Measurements from ENCODE around the gene DENND4A. TPM values are rescaled to one million over a fixed set of nuclear protein-coding genes. Genes with fewer than 3 reads are reported as not detected.
A peak's percentile ranks its signal among the peaks of the same experiment; 100 is the strongest.
"Not testable (repeated sequence)": the region's sequence is repeated elsewhere in the genome, so short reads cannot be mapped to it uniquely, and the experiment has no call there.

The DENND4A gene
- total RNA-seq, 1 experiment from 2014 or later, result 6.2 TPM

DNA sequence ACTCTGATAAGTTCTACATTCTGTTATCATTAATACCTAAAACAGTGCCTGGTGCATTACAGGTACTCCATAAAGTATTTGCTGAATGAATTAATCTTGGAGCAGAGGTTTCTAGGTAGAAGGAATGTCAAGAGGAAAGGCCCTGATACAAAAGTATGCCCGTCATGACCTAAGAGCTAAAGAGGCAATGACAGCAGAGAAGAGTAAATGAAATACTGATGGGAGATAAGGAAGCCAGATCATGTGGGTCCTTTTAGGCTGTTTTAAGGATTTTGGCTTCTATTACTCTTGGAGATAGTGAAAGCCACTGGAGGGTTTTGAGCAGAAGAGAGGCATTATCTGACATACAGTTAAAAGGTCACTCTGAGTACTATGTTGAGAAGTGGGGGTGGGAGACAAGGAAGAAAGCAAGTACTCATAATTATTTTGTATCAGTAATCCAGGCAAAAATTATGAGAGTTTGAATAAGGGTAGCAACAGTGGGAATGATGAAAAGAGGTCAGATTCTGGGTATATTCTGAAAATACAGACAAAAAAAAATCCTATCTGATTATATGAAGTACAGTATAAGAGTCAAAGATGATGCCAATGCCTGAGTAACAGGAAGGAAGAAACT lies 48.3 kb downstream of the DENND4A start:
- intact Hi-C loops (cut with micrococcal nuclease), result no loop called here
- POLR2A ChIA-PET (ENCODE audit: unreplicated experiment), result no interaction called here
- no TSS peak for BruUV-seq (replicated peaks)
- no peak overlapping the region for H2AFZ ChIP-seq (ENCODE audit: low read length)
- no peak overlapping the region for H3K4me3 ChIP-seq (ENCODE audit: low read length)
- no peaks in the 10 kb centered on the region for H3K36me3 ChIP-seq (ENCODE audit: low read depth, low read length)
- H3K9ac ChIP-seq (ENCODE audit: low read length), result no peak overlapping the region
- no peaks in the 10 kb centered on the region for H3F3A ChIP-seq (ENCODE audit: low read length, unreplicated experiment)
- H3K9me3 ChIP-seq (ENCODE audit: low read length), result no peaks in the 10 kb centered on the region
- H3K27ac ChIP-seq (ENCODE audit: low read length), result no peak overlapping the region
- CTCF ChIA-PET, result no interaction called here
- ATAC-seq (no peak), DNase-seq (no peak)
- no peaks in the 10 kb centered on the region for H3K79me2 ChIP-seq (ENCODE audit: low read length)
- H3K4me1 ChIP-seq (ENCODE audit: insufficient read depth, low read length), result peaks cover 14% of the 10 kb centered on the region
- H3K27me3 ChIP-seq (ENCODE audit: low read length), result no peaks in the 10 kb centered on the region
- H3K4me2 ChIP-seq (ENCODE audit: low read length), result no peak overlapping the region
- no peaks in the 10 kb centered on the region for H3K9me2 ChIP-seq (replicated peaks; ENCODE audit: low read length)
- no peaks in the 10 kb centered on the region for H4K20me1 ChIP-seq (ENCODE audit: low read length)
- TF ChIP-seq EZH2 (IDR thresholded peaks at IDR 0.05; ENCODE audit: low read length, unreplicated experiment) (no peak), EZH2phosphoT487 (IDR thresholded peaks at IDR 0.05; ENCODE audit: borderline replicate concordance, low read length) (no peak)
- TF ChIP-seq, protein P1, sequence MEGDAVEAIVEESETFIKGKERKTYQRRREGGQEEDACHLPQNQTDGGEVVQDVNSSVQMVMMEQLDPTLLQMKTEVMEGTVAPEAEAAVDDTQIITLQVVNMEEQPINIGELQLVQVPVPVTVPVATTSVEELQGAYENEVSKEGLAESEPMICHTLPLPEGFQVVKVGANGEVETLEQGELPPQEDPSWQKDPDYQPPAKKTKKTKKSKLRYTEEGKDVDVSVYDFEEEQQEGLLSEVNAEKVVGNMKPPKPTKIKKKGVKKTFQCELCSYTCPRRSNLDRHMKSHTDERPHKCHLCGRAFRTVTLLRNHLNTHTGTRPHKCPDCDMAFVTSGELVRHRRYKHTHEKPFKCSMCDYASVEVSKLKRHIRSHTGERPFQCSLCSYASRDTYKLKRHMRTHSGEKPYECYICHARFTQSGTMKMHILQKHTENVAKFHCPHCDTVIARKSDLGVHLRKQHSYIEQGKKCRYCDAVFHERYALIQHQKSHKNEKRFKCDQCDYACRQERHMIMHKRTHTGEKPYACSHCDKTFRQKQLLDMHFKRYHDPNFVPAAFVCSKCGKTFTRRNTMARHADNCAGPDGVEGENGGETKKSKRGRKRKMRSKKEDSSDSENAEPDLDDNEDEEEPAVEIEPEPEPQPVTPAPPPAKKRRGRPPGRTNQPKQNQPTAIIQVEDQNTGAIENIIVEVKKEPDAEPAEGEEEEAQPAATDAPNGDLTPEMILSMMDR (conservative IDR thresholded peaks at IDR 0.05; ENCODE audit: low read depth, low read length), result no peak

DNA sequence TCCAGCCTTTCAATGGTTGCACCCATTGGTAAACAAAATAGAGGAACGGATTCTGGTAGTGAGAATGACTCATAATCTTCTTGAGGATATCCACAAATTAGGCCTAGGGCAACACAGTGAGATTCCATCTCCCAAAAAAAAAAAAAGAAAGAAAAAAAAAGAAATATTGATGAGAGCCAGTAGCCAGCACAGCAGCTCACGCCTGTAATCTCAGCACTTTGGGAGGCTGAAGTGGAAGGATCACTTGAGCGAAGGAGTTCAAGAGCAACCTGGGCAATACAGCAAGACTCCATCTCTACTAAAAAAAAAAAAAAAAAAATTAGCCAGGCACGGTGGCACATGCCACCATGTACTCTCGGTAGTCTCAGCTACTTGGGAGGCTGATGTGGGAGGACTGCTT lies 51.9 kb downstream of the DENND4A start:
- Histone ChIP-seq H4K20me1 (ENCODE audit: low read length) (no peaks in the 10 kb centered on the region), H3K4me2 (ENCODE audit: low read length) (no peak overlapping the region), H3K9ac (ENCODE audit: low read length) (no peak overlapping the region), H3K4me3 (ENCODE audit: low read length) (no peak overlapping the region), H3K36me3 (ENCODE audit: low read depth, low read length) (no peaks in the 10 kb centered on the region), H3K9me2 (replicated peaks; ENCODE audit: low read length) (no peaks in the 10 kb centered on the region), H3K27me3 (ENCODE audit: low read length) (no peaks in the 10 kb centered on the region), H3K79me2 (ENCODE audit: low read length) (no peaks in the 10 kb centered on the region), H3F3A (ENCODE audit: low read length, unreplicated experiment) (no peaks in the 10 kb centered on the region), H3K27ac (ENCODE audit: low read length) (no peak overlapping the region), H3K9me3 (ENCODE audit: low read length) (no peaks in the 10 kb centered on the region), H3K4me1 (ENCODE audit: insufficient read depth, low read length) (peaks cover 24% of the 10 kb centered on the region), H2AFZ (ENCODE audit: low read length) (no peak overlapping the region)
- intact Hi-C loops (cut with micrococcal nuclease), result no loop called here
- BruUV-seq (replicated peaks), result no TSS peak
- TF ChIP-seq EZH2phosphoT487 (IDR thresholded peaks at IDR 0.05; ENCODE audit: borderline replicate concordance, low read length) (no peak), EZH2 (IDR thresholded peaks at IDR 0.05; ENCODE audit: low read length, unreplicated experiment) (no peak)
- TF ChIP-seq, protein P1 (conservative IDR thresholded peaks at IDR 0.05; ENCODE audit: low read depth, low read length), result no peak
- DNase-seq (no peak), ATAC-seq (no peak)
- CTCF ChIA-PET, result no interaction called here
- POLR2A ChIA-PET (ENCODE audit: unreplicated experiment), result no interaction called here

DNA sequence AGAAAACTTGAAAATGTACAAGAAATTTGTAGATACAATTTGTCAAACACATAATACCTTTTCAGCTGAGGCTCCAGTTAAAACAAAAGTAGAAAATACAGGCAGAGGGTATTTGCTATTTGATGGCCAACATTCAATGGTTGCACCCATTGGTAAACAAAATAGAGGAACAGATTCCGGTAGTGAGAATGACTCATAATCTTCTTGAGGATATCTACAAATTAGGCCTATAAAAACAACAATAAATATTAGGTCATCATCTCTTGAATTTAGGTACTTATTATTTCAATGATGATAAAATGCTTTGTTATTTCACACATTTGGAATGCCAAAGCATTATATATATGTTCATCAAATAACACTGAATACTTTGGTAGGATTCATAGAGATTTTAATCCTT lies 53.4 kb downstream of the DENND4A start:
- Histone ChIP-seq H3K9me3 (ENCODE audit: low read length) (no peaks in the 10 kb centered on the region), H2AFZ (ENCODE audit: low read length) (no peak overlapping the region), H4K20me1 (ENCODE audit: low read length) (no peaks in the 10 kb centered on the region), H3K9ac (ENCODE audit: low read length) (no peak overlapping the region), H3K79me2 (ENCODE audit: low read length) (no peaks in the 10 kb centered on the region), H3K36me3 (ENCODE audit: low read depth, low read length) (no peaks in the 10 kb centered on the region), H3K4me1 (ENCODE audit: insufficient read depth, low read length) (peaks cover 20% of the 10 kb centered on the region), H3K4me2 (ENCODE audit: low read length) (peak overlapping the region; percentile 60), H3K27ac (ENCODE audit: low read length) (0 out of 2 replicates have a peak overlapping the region, but pooled peaks have one; percentile 9), H3K27me3 (ENCODE audit: low read length) (no peaks in the 10 kb centered on the region), H3K9me2 (replicated peaks; ENCODE audit: low read length) (no peaks in the 10 kb centered on the region), H3K4me3 (ENCODE audit: low read length) (no peak overlapping the region), H3F3A (ENCODE audit: low read length, unreplicated experiment) (no peaks in the 10 kb centered on the region)
- ATAC-seq (peak; percentile 81), DNase-seq (peak; percentile 58)
- intact Hi-C loops (cut with micrococcal nuclease), result loop anchor here (5.0 kb wide), 1 partner anchor 49 kb away; no protein-coding TSS in a partner anchor
- ChIA-PET CTCF (interaction anchor here (1.0 kb wide), 1 partner anchor 94 kb away, joined by 3 read pairs; no protein-coding TSS in a partner anchor), POLR2A (ENCODE audit: unreplicated experiment) (no interaction called here)
- BruUV-seq (replicated peaks), result no TSS peak
- TF ChIP-seq EZH2 (IDR thresholded peaks at IDR 0.05; ENCODE audit: low read length, unreplicated experiment) (no peak), EZH2phosphoT487 (IDR thresholded peaks at IDR 0.05; ENCODE audit: borderline replicate concordance, low read length) (no peak)
- TF ChIP-seq, protein P1 (conservative IDR thresholded peaks at IDR 0.05; ENCODE audit: low read depth, low read length), result no peak

DNA sequence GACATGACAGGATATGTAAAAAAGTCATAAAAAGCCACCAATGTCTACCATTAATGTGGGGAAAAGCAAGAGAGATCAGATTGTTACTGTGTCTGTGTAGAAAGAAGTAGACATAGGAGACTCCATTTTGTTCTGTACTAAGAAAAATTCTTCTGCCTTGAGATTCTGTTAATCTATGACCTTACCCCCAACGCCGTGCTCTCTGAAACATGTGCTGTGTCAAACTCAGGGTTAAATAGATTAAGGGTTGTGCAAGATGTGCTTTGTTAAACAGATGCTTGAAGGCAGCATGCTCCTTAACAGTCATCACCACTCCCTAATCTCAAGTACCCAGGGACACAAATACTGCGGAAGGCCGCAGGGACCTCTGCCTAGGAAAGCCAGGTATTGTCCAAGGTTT lies 58.5 kb downstream of the DENND4A start:
- H3K4me2 ChIP-seq (ENCODE audit: low read length); H3K36me3 ChIP-seq (ENCODE audit: low read depth, low read length); DNase-seq; H3K79me2 ChIP-seq (ENCODE audit: low read length); CTCF ChIA-PET; BruUV-seq (replicated peaks); H3K27ac ChIP-seq (ENCODE audit: low read length); H3F3A ChIP-seq (ENCODE audit: low read length, unreplicated experiment); H3K4me3 ChIP-seq (ENCODE audit: low read length); H3K9ac ChIP-seq (ENCODE audit: low read length); POLR2A ChIA-PET (ENCODE audit: unreplicated experiment); H3K9me2 ChIP-seq (replicated peaks; ENCODE audit: low read length); H3K27me3 ChIP-seq (ENCODE audit: low read length); H3K9me3 ChIP-seq (ENCODE audit: low read length); ATAC-seq; H4K20me1 ChIP-seq (ENCODE audit: low read length); intact Hi-C loops (cut with micrococcal nuclease); H2AFZ ChIP-seq (ENCODE audit: low read length): not testable (repeated sequence)
- H3K4me1 ChIP-seq (ENCODE audit: insufficient read depth, low read length), result peaks cover 12% of the 10 kb centered on the region
